Liver (tissue), 3 donors: ENCODE measurements around the gene FLT3LG.

Experiments used
- CTCF ChIP-seq: fragments of 150-350 bp; IDR thresholded peaks from 2 replicates; pipeline ENCODE4 v1.5.1; 2017; ENCODE audit warnings: improper control_type of control experiment, low read depth, low read length; ENCODE audit not compliant: missing input control
- EGR1 ChIP-seq, 2 donors: IDR thresholded peaks; 2 replicates each; pipeline ENCODE4 v1.6.1; 2016 to 2018; ENCODE audit warnings: antibody characterized with exemption in 2 of 2, low read depth in 2 of 2
- GABPA ChIP-seq, 2 donors: IDR thresholded peaks in 1 of 2; conservative IDR thresholded peaks in 1 of 2; 2 replicates each; pipeline ENCODE4 v1.6.1; 2016; ENCODE audit warnings: antibody characterized with exemption in 2 of 2, mild to moderate bottlenecking in 1 of 2, moderate library complexity in 1 of 2
- HNF4A ChIP-seq, 2 donors: conservative IDR thresholded peaks; 2 replicates each; pipeline ENCODE4 v1.6.1; 2016; ENCODE audit warnings: antibody characterized with exemption in 2 of 2, mild to moderate bottlenecking in 2 of 2
- JUND ChIP-seq, 2 donors: IDR thresholded peaks; 2 replicates each; pipeline ENCODE4 v1.6.1; 2016; ENCODE audit warnings: antibody characterized with exemption in 2 of 2
- MAX ChIP-seq: IDR thresholded peaks from 2 replicates; pipeline ENCODE4 v1.6.1; 2016; ENCODE audit warnings: antibody characterized with exemption
- TAF1 ChIP-seq: conservative IDR thresholded peaks from 2 replicates; pipeline ENCODE4 v1.6.1; 2016; ENCODE audit warnings: antibody characterized with exemption, mild to moderate bottlenecking
- TF ChIP-seq, protein P1 (sequence below): IDR thresholded peaks from 2 replicates; pipeline ENCODE4 v1.6.1; 2016; ENCODE audit warnings: antibody characterized with exemption, mild to moderate bottlenecking
- TF ChIP-seq, protein P2 (sequence below): IDR thresholded peaks from 2 replicates; pipeline ENCODE4 v1.6.1; 2016; ENCODE audit warnings: antibody characterized with exemption
- donor health status: healthy.
- donor health status: healthy.

- no peak for TF ChIP-seq CTCF
- TF ChIP-seq EGR1 (IDR thresholded peaks at IDR 0.05; ENCODE audit: low read depth in 2 of 2) = no peak
- no peak for TF ChIP-seq JUND (IDR thresholded peaks at IDR 0.05)
- TF ChIP-seq, protein P1, sequence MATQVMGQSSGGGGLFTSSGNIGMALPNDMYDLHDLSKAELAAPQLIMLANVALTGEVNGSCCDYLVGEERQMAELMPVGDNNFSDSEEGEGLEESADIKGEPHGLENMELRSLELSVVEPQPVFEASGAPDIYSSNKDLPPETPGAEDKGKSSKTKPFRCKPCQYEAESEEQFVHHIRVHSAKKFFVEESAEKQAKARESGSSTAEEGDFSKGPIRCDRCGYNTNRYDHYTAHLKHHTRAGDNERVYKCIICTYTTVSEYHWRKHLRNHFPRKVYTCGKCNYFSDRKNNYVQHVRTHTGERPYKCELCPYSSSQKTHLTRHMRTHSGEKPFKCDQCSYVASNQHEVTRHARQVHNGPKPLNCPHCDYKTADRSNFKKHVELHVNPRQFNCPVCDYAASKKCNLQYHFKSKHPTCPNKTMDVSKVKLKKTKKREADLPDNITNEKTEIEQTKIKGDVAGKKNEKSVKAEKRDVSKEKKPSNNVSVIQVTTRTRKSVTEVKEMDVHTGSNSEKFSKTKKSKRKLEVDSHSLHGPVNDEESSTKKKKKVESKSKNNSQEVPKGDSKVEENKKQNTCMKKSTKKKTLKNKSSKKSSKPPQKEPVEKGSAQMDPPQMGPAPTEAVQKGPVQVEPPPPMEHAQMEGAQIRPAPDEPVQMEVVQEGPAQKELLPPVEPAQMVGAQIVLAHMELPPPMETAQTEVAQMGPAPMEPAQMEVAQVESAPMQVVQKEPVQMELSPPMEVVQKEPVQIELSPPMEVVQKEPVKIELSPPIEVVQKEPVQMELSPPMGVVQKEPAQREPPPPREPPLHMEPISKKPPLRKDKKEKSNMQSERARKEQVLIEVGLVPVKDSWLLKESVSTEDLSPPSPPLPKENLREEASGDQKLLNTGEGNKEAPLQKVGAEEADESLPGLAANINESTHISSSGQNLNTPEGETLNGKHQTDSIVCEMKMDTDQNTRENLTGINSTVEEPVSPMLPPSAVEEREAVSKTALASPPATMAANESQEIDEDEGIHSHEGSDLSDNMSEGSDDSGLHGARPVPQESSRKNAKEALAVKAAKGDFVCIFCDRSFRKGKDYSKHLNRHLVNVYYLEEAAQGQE = no peak
- no peak for TF ChIP-seq TAF1
- no peak for TF ChIP-seq MAX
- TF ChIP-seq, protein P2, sequence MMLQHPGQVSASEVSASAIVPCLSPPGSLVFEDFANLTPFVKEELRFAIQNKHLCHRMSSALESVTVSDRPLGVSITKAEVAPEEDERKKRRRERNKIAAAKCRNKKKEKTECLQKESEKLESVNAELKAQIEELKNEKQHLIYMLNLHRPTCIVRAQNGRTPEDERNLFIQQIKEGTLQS = no peak
- TF ChIP-seq HNF4A (conservative IDR thresholded peaks at IDR 0.05) = no peak
- TF ChIP-seq GABPA (IDR thresholded peaks at IDR 0.05 in 1 of 2, conservative IDR thresholded peaks at IDR 0.05 in 1 of 2) = no peak
Measured at GRCh38 chr19:49440439-49441209, 33.4 kb upstream of the FLT3LG start.
